NCI-H146 treated with DMSO at 0.1 percent for 48 hours (cell line): ENCODE measurements around the gene FRMD1.

ENCODE experiments used
- DNase-seq: peaks from one replicate; lab custom pipeline; 2025; ENCODE audit not compliant: unreplicated experiment; lab: John Stamatoyannopoulos, UW

Gene FRMD1

GRCh38 chr6:168096271-168096764 is 17.3 kb upstream of the FRMD1 start:
- no peak for DNase-seq

GRCh38 chr6:168095716-168096250 is 16.8 kb upstream of the FRMD1 start:
- DNase-seq = no peak

GRCh38 chr6:168095171-168095691 is 16.2 kb upstream of the FRMD1 start:
- DNase-seq = no peak

GRCh38 chr6:168093634-168094033 is 14.6 kb upstream of the FRMD1 start:
- no peak for DNase-seq

GRCh38 chr6:168093071-168093505 is 14.1 kb upstream of the FRMD1 start:
- DNase-seq = no peak

- DNase-seq = no peak
These were observed 13.5 kb upstream of the FRMD1 start for GRCh38 chr6:168092541-168092940.

- no peak for DNase-seq
These were observed 12.6 kb upstream of the FRMD1 start for GRCh38 chr6:168091381-168092264.

GRCh38 chr6:168090706-168091105 is 11.7 kb upstream of the FRMD1 start:
- no peak for DNase-seq

GRCh38 chr6:168090064-168090690 is 11.2 kb upstream of the FRMD1 start:
- no peak for DNase-seq

GRCh38 chr6:168089186-168090063 is 10.4 kb upstream of the FRMD1 start:
- DNase-seq = peak; percentile 69

GRCh38 chr6:168088161-168089053 is 9.4 kb upstream of the FRMD1 start:
- no peak for DNase-seq

- DNase-seq = no peak
These were observed 8.6 kb upstream of the FRMD1 start for GRCh38 chr6:168087436-168088160.

- no peak for DNase-seq
These were observed 7.6 kb upstream of the FRMD1 start for GRCh38 chr6:168086616-168087015.

- no peak for DNase-seq
These were observed 7.1 kb upstream of the FRMD1 start for GRCh38 chr6:168086066-168086465.

- DNase-seq = no peak
These were observed 5.6 kb upstream of the FRMD1 start for GRCh38 chr6:168084465-168085160.

- no peak for DNase-seq
These were observed 4.5 kb upstream of the FRMD1 start for GRCh38 chr6:168083514-168083885.

GRCh38 chr6:168082860-168083513 is 4.0 kb upstream of the FRMD1 start:
- DNase-seq = no peak
